Measurements from ENCODE around the gene IL1R2. TPM values are rescaled to one million over a fixed set of nuclear protein-coding genes. Genes with fewer than 3 reads are reported as not detected.

Gene IL1R2
- total RNA-seq, 4 donors from 2014 or later = 12.2 to 207 (median 32.1) TPM

GRCh38 chr2:101974663-101975062 lies 17.1 kb upstream of the IL1R2 start:
- no peak for TF ChIP-seq CTCF (IDR thresholded peaks at IDR 0.05)
- DNase-seq (ENCODE audit: low spot score) (no peak), ATAC-seq (ENCODE audit: low FRiP score) (no peak)

- no peak for DNase-seq (ENCODE audit: low spot score)
- ATAC-seq (ENCODE audit: low FRiP score) = no peak
These were observed 16.4 kb upstream of the IL1R2 start for GRCh38 chr2:101975171-101975870.

GRCh38 chr2:101976891-101977290 lies 14.9 kb upstream of the IL1R2 start:
- DNase-seq (ENCODE audit: low spot score) (no peak), ATAC-seq (ENCODE audit: low FRiP score) (no peak)
- no peak for TF ChIP-seq CTCF (IDR thresholded peaks at IDR 0.05)

More at GRCh38 chr2:101975171-101975870, 16.4 kb upstream of the IL1R2 start:
- TF ChIP-seq CTCF (IDR thresholded peaks at IDR 0.05) = no peak

- no peak for TF ChIP-seq CTCF (IDR thresholded peaks at IDR 0.05)
- ATAC-seq (ENCODE audit: low FRiP score) = no peak
- no peak for DNase-seq (ENCODE audit: low spot score)
These were observed 11.4 kb upstream of the IL1R2 start for GRCh38 chr2:101980368-101980767.

GRCh38 chr2:101981066-101981465 lies 10.7 kb upstream of the IL1R2 start:
- ATAC-seq (ENCODE audit: low FRiP score) (no peak), DNase-seq (ENCODE audit: low spot score) (no peak)
- no peak for TF ChIP-seq CTCF (IDR thresholded peaks at IDR 0.05)

GRCh38 chr2:101981504-101981903 lies 10.3 kb upstream of the IL1R2 start:
- DNase-seq (ENCODE audit: low spot score) (no peak), ATAC-seq (ENCODE audit: low FRiP score) (no peak)
- TF ChIP-seq CTCF (IDR thresholded peaks at IDR 0.05) = no peak

- ATAC-seq (ENCODE audit: low FRiP score) = no peak
- no peak for TF ChIP-seq CTCF (IDR thresholded peaks at IDR 0.05)
These were observed 9.2 kb upstream of the IL1R2 start for GRCh38 chr2:101982495-101983029.

More at GRCh38 chr2:101982495-101983029, 9.2 kb upstream of the IL1R2 start:
- DNase-seq (ENCODE audit: low spot score) = no peak

Measured in omental fat pad (tissue), 4 donors.